HEK293 (cell line): ENCODE measurements around the gene HGFAC.

ENCODE experiments used
- EGR2 ChIP-seq: fragments of 450-650 bp; formaldehyde crosslinking; IDR thresholded peaks from 2 replicates; pipeline ENCODE4 v1.5.1; 2016; ENCODE audit warnings: low read depth, missing biosample characterization, missing genetic modification characterization
- HOXC10 ChIP-seq: sonication (generic); formaldehyde crosslinking; IDR thresholded peaks from 2 replicates; pipeline ENCODE4 v1.8.1; 2023; ENCODE audit warnings: mild to moderate bottlenecking, missing genetic modification reagents
- KLF8 ChIP-seq: fragments of 450-650 bp; formaldehyde crosslinking; IDR thresholded peaks from 2 replicates; pipeline ENCODE4 v1.5.1; 2016; ENCODE audit warnings: missing biosample characterization, missing genetic modification characterization
- SALL2 ChIP-seq: fragments of 450-650 bp; formaldehyde crosslinking; IDR thresholded peaks from 2 replicates; pipeline ENCODE4 v1.5.0; 2017; ENCODE audit warnings: missing biosample characterization, mild to moderate bottlenecking, missing genetic modification characterization, borderline replicate concordance
- SCRT2 ChIP-seq: fragments of 450-650 bp; formaldehyde crosslinking; IDR thresholded peaks from 2 replicates; pipeline ENCODE4 v1.5.1; 2016; ENCODE audit warnings: missing biosample characterization, missing genetic modification characterization
- SETDB1 ChIP-seq: IDR thresholded peaks from one replicate; pipeline ENCODE4 v1.6.1; 2017; ENCODE audit warnings: mild to moderate bottlenecking, low read length, moderate library complexity, mixed read lengths; ENCODE audit not compliant: insufficient read length
- TRIM28 ChIP-seq: IDR thresholded peaks from 2 replicates; pipeline ENCODE4 v1.6.1; 2011; ENCODE audit warnings: low read length, control low read depth, borderline replicate concordance
- YY1 ChIP-seq: fragments of 450-650 bp; formaldehyde crosslinking; IDR thresholded peaks from 2 replicates; pipeline ENCODE4 v1.5.1; 2018; ENCODE audit warnings: missing biosample characterization, missing genetic modification characterization
- YY2 ChIP-seq: fragments of 450-650 bp; formaldehyde crosslinking; IDR thresholded peaks from 2 replicates; pipeline ENCODE4 v1.5.1; 2016; ENCODE audit warnings: missing biosample characterization, missing genetic modification characterization
- ZFP3 ChIP-seq: fragments of 450-650 bp; formaldehyde crosslinking; IDR thresholded peaks from 2 replicates; pipeline ENCODE4 v1.5.1; 2016; ENCODE audit warnings: low read depth, missing biosample characterization, missing genetic modification characterization
- ZFP37 ChIP-seq: fragments of 450-650 bp; formaldehyde crosslinking; IDR thresholded peaks from 2 replicates; pipeline ENCODE4 v1.5.1; 2016; ENCODE audit warnings: missing biosample characterization, missing genetic modification characterization
- ZIC2 ChIP-seq: fragments of 450-650 bp; formaldehyde crosslinking; IDR thresholded peaks from 2 replicates; pipeline ENCODE4 v1.5.1; 2016; ENCODE audit warnings: missing biosample characterization, missing genetic modification characterization
- ZNF10 ChIP-seq: fragments of 450-650 bp; formaldehyde crosslinking; IDR thresholded peaks from 2 replicates; pipeline ENCODE4 v1.5.1; 2017; ENCODE audit warnings: missing biosample characterization, missing genetic modification characterization
- ZNF114 ChIP-seq: fragments of 450-650 bp; formaldehyde crosslinking; IDR thresholded peaks from 2 replicates; pipeline ENCODE4 v1.5.0; 2017; ENCODE audit warnings: missing biosample characterization, missing genetic modification characterization
- ZNF133 ChIP-seq: fragments of 450-650 bp; formaldehyde crosslinking; IDR thresholded peaks from 2 replicates; pipeline ENCODE4 v1.5.1; 2016; ENCODE audit warnings: missing biosample characterization, missing genetic modification characterization
- ZNF157 ChIP-seq: fragments of 450-650 bp; formaldehyde crosslinking; IDR thresholded peaks from 2 replicates; pipeline ENCODE4 v1.5.1; 2016; ENCODE audit warnings: missing biosample characterization, missing genetic modification characterization
- ZNF174 ChIP-seq: fragments of 450-650 bp; formaldehyde crosslinking; IDR thresholded peaks from 2 replicates; pipeline ENCODE4 v1.5.0; 2017; ENCODE audit warnings: missing biosample characterization, mild to moderate bottlenecking, missing genetic modification characterization
- ZNF211 ChIP-seq: fragments of 450-650 bp; formaldehyde crosslinking; IDR thresholded peaks from 2 replicates; pipeline ENCODE4 v1.5.1; 2016; ENCODE audit warnings: low read depth, missing biosample characterization, missing genetic modification characterization
- ZNF530 ChIP-seq: fragments of 450-650 bp; formaldehyde crosslinking; IDR thresholded peaks from 2 replicates; pipeline ENCODE4 v1.5.1; 2016; ENCODE audit warnings: low read depth, missing biosample characterization, missing genetic modification characterization
- ZNF585B ChIP-seq: fragments of 450-650 bp; formaldehyde crosslinking; IDR thresholded peaks from 2 replicates; pipeline ENCODE4 v1.5.1; 2016; ENCODE audit warnings: missing biosample characterization, missing genetic modification characterization
- ZNF600 ChIP-seq: fragments of 450-650 bp; formaldehyde crosslinking; IDR thresholded peaks from 2 replicates; pipeline ENCODE4 v1.5.1; 2016; ENCODE audit warnings: missing biosample characterization, missing genetic modification characterization
- ZNF610 ChIP-seq: fragments of 450-650 bp; formaldehyde crosslinking; IDR thresholded peaks from 2 replicates; pipeline ENCODE4 v1.5.1; 2016; ENCODE audit warnings: missing biosample characterization, missing genetic modification characterization, borderline replicate concordance
- ZNF830 ChIP-seq: fragments of 450-650 bp; IDR thresholded peaks from 2 replicates; pipeline ENCODE4 v1.5.0; 2018; ENCODE audit warnings: missing biosample characterization, missing genetic modification characterization, low read depth, mild to moderate bottlenecking, moderate library complexity
- ZSCAN30 ChIP-seq: fragments of 450-650 bp; IDR thresholded peaks from 2 replicates; pipeline ENCODE4 v1.5.1; 2018; ENCODE audit warnings: missing biosample characterization, mild to moderate bottlenecking, missing genetic modification characterization, moderate library complexity
- ZXDB ChIP-seq: fragments of 450-650 bp; formaldehyde crosslinking; IDR thresholded peaks from 2 replicates; pipeline ENCODE4 v1.5.1; 2016; ENCODE audit warnings: missing biosample characterization, missing genetic modification characterization
- TF ChIP-seq, protein P1 (sequence below): fragments of 450-650 bp; IDR thresholded peaks from 2 replicates; pipeline ENCODE4 v1.5.1; 2018; ENCODE audit warnings: missing biosample characterization, missing genetic modification characterization
- TF ChIP-seq, protein P2 (sequence below): fragments of 450-650 bp; formaldehyde crosslinking; IDR thresholded peaks from 2 replicates; pipeline ENCODE4 v1.5.1; 2017; ENCODE audit warnings: missing biosample characterization, missing genetic modification characterization
- TF ChIP-seq, protein P3 (sequence below): fragments of 450-650 bp; formaldehyde crosslinking; IDR thresholded peaks from 2 replicates; pipeline ENCODE4 v1.5.1; 2016; ENCODE audit warnings: missing biosample characterization, missing genetic modification characterization
- TF ChIP-seq, protein P4 (sequence below): fragments of 450-650 bp; formaldehyde crosslinking; IDR thresholded peaks from 2 replicates; pipeline ENCODE4 v1.5.1; 2016; ENCODE audit warnings: missing biosample characterization, missing genetic modification characterization
- TF ChIP-seq, protein P5 (sequence below): fragments of 450-650 bp; formaldehyde crosslinking; IDR thresholded peaks from 2 replicates; pipeline ENCODE4 v1.5.1; 2017; ENCODE audit warnings: missing biosample characterization, missing genetic modification characterization
- TF ChIP-seq, protein P6 (sequence below): fragments of 450-650 bp; formaldehyde crosslinking; IDR thresholded peaks from 2 replicates; pipeline ENCODE4 v1.5.1; 2016; ENCODE audit warnings: missing biosample characterization, missing genetic modification characterization

The HGFAC gene

DNA sequence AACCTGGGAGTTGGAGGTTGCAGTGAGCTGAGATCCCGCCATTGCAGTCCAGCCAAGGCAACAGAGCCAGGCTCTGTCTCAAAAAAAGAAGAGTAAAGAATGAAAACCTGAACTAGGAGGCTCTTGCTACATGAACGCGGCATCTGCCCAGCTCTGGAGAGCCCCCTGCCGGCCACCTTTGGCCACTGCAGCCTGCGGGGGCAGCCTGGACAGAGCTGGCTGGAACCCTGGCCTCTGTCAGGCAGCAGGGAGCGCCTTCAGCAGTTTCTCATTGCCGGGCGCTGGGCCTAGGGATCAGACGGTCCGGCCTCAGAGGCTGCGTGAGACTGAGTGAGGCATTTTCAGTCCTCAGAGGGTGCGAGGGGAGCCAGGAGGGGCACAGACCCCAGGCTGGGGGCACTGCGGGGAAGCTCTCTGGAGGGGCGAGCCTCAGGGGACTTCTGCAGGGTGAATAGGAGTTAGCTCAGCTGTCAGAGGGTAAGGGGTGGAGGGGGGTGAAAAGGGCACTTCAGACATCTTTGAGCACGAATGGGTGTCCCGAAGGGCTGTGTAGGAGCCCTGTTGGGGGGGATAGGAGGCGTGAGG, 38.9 kb downstream of the HGFAC start (continued):
- no peak for TF ChIP-seq HOXC10 (CRISPR knock-in tag)
- TF ChIP-seq KLF8 (tag by site-specific recombination), result no peak
- TF ChIP-seq ZFP3 (tag by site-specific recombination), result peak; percentile 84
- no peak for TF ChIP-seq ZSCAN30 (tag by site-specific recombination)
- no peak for TF ChIP-seq ZNF10 (tag by site-specific recombination)
- no peak for TF ChIP-seq ZNF133
- no peak for TF ChIP-seq ZNF157 (tag by site-specific recombination)
- TF ChIP-seq, protein P1, sequence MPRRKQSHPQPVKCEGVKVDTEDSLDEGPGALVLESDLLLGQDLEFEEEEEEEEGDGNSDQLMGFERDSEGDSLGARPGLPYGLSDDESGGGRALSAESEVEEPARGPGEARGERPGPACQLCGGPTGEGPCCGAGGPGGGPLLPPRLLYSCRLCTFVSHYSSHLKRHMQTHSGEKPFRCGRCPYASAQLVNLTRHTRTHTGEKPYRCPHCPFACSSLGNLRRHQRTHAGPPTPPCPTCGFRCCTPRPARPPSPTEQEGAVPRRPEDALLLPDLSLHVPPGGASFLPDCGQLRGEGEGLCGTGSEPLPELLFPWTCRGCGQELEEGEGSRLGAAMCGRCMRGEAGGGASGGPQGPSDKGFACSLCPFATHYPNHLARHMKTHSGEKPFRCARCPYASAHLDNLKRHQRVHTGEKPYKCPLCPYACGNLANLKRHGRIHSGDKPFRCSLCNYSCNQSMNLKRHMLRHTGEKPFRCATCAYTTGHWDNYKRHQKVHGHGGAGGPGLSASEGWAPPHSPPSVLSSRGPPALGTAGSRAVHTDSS (tag by site-specific recombination), result no peak
- no peak for TF ChIP-seq ZNF211
- TF ChIP-seq ZNF830 (tag by site-specific recombination), result no peak
- no peak for TF ChIP-seq ZNF174 (tag by site-specific recombination)
- no peak for TF ChIP-seq YY1 (tag by site-specific recombination)
- no peak for TF ChIP-seq ZNF600
- TF ChIP-seq, protein P2, sequence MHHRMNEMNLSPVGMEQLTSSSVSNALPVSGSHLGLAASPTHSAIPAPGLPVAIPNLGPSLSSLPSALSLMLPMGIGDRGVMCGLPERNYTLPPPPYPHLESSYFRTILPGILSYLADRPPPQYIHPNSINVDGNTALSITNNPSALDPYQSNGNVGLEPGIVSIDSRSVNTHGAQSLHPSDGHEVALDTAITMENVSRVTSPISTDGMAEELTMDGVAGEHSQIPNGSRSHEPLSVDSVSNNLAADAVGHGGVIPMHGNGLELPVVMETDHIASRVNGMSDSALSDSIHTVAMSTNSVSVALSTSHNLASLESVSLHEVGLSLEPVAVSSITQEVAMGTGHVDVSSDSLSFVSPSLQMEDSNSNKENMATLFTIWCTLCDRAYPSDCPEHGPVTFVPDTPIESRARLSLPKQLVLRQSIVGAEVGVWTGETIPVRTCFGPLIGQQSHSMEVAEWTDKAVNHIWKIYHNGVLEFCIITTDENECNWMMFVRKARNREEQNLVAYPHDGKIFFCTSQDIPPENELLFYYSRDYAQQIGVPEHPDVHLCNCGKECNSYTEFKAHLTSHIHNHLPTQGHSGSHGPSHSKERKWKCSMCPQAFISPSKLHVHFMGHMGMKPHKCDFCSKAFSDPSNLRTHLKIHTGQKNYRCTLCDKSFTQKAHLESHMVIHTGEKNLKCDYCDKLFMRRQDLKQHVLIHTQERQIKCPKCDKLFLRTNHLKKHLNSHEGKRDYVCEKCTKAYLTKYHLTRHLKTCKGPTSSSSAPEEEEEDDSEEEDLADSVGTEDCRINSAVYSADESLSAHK (tag by site-specific recombination), result no peak
- no peak for TF ChIP-seq ZFP37
- no peak for TF ChIP-seq ZNF610 (tag by site-specific recombination)
- TF ChIP-seq, protein P3, sequence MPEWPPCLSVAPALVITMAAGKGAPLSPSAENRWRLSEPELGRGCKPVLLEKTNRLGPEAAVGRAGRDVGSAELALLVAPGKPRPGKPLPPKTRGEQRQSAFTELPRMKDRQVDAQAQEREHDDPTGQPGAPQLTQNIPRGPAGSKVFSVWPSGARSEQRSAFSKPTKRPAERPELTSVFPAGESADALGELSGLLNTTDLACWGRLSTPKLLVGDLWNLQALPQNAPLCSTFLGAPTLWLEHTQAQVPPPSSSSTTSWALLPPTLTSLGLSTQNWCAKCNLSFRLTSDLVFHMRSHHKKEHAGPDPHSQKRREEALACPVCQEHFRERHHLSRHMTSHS (tag by site-specific recombination), result no peak
- no peak for TF ChIP-seq EGR2 (tag by site-specific recombination)
- no peak for TF ChIP-seq ZNF114 (tag by site-specific recombination)
- TF ChIP-seq ZXDB, result no peak
- TF ChIP-seq YY2, result no peak
- peak; percentile 66; the same call in 1 of the 2 replicates for TF ChIP-seq ZIC2 (tag by site-specific recombination)
- no peak for TF ChIP-seq ZNF530
- no peak for TF ChIP-seq SCRT2 (tag by site-specific recombination)
- no peak for TF ChIP-seq SALL2
- TF ChIP-seq, protein P4, sequence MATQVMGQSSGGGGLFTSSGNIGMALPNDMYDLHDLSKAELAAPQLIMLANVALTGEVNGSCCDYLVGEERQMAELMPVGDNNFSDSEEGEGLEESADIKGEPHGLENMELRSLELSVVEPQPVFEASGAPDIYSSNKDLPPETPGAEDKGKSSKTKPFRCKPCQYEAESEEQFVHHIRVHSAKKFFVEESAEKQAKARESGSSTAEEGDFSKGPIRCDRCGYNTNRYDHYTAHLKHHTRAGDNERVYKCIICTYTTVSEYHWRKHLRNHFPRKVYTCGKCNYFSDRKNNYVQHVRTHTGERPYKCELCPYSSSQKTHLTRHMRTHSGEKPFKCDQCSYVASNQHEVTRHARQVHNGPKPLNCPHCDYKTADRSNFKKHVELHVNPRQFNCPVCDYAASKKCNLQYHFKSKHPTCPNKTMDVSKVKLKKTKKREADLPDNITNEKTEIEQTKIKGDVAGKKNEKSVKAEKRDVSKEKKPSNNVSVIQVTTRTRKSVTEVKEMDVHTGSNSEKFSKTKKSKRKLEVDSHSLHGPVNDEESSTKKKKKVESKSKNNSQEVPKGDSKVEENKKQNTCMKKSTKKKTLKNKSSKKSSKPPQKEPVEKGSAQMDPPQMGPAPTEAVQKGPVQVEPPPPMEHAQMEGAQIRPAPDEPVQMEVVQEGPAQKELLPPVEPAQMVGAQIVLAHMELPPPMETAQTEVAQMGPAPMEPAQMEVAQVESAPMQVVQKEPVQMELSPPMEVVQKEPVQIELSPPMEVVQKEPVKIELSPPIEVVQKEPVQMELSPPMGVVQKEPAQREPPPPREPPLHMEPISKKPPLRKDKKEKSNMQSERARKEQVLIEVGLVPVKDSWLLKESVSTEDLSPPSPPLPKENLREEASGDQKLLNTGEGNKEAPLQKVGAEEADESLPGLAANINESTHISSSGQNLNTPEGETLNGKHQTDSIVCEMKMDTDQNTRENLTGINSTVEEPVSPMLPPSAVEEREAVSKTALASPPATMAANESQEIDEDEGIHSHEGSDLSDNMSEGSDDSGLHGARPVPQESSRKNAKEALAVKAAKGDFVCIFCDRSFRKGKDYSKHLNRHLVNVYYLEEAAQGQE, result no peak
- TF ChIP-seq SETDB1, result no peak
- no peak for TF ChIP-seq ZNF585B (tag by site-specific recombination)
- TF ChIP-seq, protein P5, sequence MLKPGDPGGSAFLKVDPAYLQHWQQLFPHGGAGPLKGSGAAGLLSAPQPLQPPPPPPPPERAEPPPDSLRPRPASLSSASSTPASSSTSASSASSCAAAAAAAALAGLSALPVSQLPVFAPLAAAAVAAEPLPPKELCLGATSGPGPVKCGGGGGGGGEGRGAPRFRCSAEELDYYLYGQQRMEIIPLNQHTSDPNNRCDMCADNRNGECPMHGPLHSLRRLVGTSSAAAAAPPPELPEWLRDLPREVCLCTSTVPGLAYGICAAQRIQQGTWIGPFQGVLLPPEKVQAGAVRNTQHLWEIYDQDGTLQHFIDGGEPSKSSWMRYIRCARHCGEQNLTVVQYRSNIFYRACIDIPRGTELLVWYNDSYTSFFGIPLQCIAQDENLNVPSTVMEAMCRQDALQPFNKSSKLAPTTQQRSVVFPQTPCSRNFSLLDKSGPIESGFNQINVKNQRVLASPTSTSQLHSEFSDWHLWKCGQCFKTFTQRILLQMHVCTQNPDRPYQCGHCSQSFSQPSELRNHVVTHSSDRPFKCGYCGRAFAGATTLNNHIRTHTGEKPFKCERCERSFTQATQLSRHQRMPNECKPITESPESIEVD (tag by site-specific recombination), result no peak
- TF ChIP-seq, protein P6, sequence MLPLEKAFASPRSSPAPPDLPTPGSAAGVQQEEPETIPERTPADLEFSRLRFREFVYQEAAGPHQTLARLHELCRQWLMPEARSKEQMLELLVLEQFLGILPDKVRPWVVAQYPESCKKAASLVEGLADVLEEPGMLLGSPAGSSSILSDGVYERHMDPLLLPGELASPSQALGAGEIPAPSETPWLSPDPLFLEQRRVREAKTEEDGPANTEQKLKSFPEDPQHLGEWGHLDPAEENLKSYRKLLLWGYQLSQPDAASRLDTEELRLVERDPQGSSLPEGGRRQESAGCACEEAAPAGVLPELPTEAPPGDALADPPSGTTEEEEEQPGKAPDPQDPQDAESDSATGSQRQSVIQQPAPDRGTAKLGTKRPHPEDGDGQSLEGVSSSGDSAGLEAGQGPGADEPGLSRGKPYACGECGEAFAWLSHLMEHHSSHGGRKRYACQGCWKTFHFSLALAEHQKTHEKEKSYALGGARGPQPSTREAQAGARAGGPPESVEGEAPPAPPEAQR (tag by site-specific recombination), result no peak
- no peak for TF ChIP-seq TRIM28
